ENCODE results near the gene SGTA. TPM values are rescaled to one million over a fixed set of nuclear protein-coding genes. Genes with fewer than 3 reads are reported as not detected.
"Not testable (repeated sequence)": the region's sequence is repeated elsewhere in the genome, so short reads cannot be mapped to it uniquely, and the experiment has no call there.

Gene SGTA
- total and polyA plus RNA-seq, 3 experiments from 2014 or later: 39.7 to 93.9 (median 87.8) TPM

DNA sequence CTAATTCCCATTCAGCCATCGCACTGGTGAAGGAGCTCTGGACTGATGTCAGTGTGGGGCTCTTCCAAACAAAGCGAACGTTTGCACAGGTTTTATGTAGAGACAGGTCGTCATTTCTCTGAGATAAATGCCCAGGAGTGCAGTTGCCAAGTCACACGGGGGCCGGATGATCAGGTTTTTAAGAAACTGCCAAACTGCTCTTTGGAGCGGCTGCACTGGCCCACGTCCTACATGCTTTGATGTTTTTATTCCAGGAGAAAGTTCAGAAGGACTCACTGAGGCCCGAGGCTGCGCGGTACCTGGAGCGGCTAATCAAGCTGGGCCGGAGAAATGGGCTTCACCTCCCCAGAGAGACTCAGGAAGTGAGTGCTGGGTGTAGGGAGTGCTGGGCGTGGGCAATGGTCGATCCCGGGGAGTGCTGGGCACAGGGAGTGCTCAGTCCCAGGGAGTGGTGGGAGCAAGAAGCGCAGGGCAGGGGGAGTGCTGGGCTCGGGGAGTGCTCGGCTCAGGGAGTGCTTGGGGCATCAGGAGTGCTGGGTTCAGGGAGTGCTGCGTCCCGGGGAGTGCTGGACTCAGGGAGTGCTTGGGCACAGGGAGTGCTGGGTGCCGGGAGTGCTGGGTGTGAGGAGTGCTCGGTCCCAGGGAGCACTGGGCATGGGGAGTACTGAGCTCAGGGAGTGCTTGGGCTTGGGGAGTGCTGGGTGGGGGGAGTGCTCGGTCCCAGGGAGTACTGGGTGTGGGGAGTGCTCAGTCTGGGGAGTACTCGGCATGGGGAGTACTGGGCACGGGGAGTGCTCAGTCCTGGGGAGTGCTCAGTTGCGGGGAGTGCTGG is 13.0 kb upstream of the SGTA start:
- Histone ChIP-seq H3K27ac (ENCODE audit: low read depth, low read length) (no peak overlapping the region), H3K36me3 (ENCODE audit: insufficient read depth, low read length) (no peaks in the 10 kb centered on the region), H3K4me1 (ENCODE audit: insufficient read depth, low read length) (no peaks in the 10 kb centered on the region), H3K27me3 (ENCODE audit: insufficient read depth, low read length, poor library complexity, severe bottlenecking) (no peaks in the 10 kb centered on the region), H3K4me3 (ENCODE audit: low read length) (no peak overlapping the region), H3K9me3 (ENCODE audit: low read length) (no peaks in the 10 kb centered on the region)
- peaks cover 0 to 58% (median 0%) of the 10 kb centered on the region in 3 donors for H3K36me3 Mint-ChIP-seq
- no peaks in the 10 kb centered on the region for H3K27me3 Mint-ChIP-seq
- no peaks in the 10 kb centered on the region for H3K9me3 Mint-ChIP-seq
- CTCF ChIA-PET: no interaction called here
- peak overlapping the region in 1 of 8 donors; percentile 33 for H3K27ac Mint-ChIP-seq
- POLR2A ChIA-PET: no interaction called here
- no peaks in the 10 kb centered on the region for H3K4me1 Mint-ChIP-seq
- DNase-seq: no peak
- H3K4me3 Mint-ChIP-seq: no peak overlapping the region

DNA sequence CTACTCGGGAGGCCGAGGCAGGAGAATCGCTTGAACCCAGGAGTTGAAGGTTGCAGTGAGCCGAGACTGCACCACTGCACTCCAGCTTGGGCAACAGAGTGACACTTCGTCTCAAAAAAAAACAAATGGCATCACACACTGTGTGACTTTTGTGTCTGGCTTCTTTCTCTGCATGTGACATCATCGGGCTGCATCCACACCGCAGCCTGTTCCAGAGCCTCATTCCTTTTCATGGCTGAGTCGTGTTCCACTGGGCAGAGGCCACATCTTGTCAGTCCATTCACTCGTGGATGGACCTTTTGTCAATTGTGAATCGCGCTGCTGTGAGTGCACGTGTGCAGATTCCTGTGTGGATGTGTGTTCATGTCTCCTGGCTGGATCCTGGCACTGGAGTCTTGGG is 10.5 kb upstream of the SGTA start:
- H3K27me3 ChIP-seq (ENCODE audit: insufficient read depth, low read length, poor library complexity, severe bottlenecking): no peaks in the 10 kb centered on the region
- DNase-seq: no peak
- no peaks in the 10 kb centered on the region for H3K4me1 ChIP-seq (ENCODE audit: insufficient read depth, low read length)
- Mint-ChIP-seq H3K4me3 (no peak overlapping the region), H3K27me3 (no peaks in the 10 kb centered on the region), H3K9me3 (no peaks in the 10 kb centered on the region), H3K4me1 (peaks cover 1 to 5% (median 5%) of the 10 kb centered on the region in 3 donors), H3K27ac (no peak overlapping the region), H3K36me3 (peaks cover 0 to 50% (median 0%) of the 10 kb centered on the region in 3 donors)
- ChIA-PET POLR2A (no interaction called here), CTCF (no interaction called here)
- no peak overlapping the region for H3K4me3 ChIP-seq (ENCODE audit: low read length)
- H3K27ac ChIP-seq (ENCODE audit: low read depth, low read length): no peak overlapping the region
- no peaks in the 10 kb centered on the region for H3K36me3 ChIP-seq (ENCODE audit: insufficient read depth, low read length)
- H3K9me3 ChIP-seq (ENCODE audit: low read length): no peaks in the 10 kb centered on the region

DNA sequence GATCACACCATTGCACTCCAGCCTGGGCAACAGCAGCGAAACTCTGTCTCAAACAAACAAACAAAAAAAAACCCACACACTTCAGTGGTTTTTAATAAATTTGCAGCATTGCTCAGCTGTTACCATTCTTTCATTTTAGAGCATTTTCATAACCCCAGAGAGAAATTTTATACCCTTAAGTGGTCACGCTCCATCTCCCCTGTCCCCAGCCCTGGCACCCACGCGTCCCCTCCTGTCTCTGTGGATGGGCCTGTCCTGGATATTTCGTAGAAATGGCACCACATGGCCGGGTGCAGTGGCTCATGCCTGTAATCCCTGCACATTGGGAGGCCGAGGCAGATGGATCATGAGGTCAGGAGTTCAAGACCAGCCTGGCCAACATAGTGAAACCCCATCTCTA is 10.1 kb upstream of the SGTA start:
- Mint-ChIP-seq H3K4me1 (peaks cover 1 to 6% (median 5%) of the 10 kb centered on the region in 3 donors), H3K27me3 (no peaks in the 10 kb centered on the region), H3K9me3 (no peaks in the 10 kb centered on the region), H3K4me3 (no peak overlapping the region), H3K27ac (no peak overlapping the region), H3K36me3 (peaks cover 0 to 48% (median 0%) of the 10 kb centered on the region in 3 donors)
- Histone ChIP-seq H3K4me3 (ENCODE audit: low read length) (no peak overlapping the region), H3K9me3 (ENCODE audit: low read length) (no peaks in the 10 kb centered on the region), H3K36me3 (ENCODE audit: insufficient read depth, low read length) (no peaks in the 10 kb centered on the region), H3K27ac (ENCODE audit: low read depth, low read length) (no peak overlapping the region), H3K27me3 (ENCODE audit: insufficient read depth, low read length, poor library complexity, severe bottlenecking) (no peaks in the 10 kb centered on the region), H3K4me1 (ENCODE audit: insufficient read depth, low read length) (no peaks in the 10 kb centered on the region)
- ChIA-PET CTCF (no interaction called here), POLR2A (no interaction called here)
- DNase-seq: no peak

DNA sequence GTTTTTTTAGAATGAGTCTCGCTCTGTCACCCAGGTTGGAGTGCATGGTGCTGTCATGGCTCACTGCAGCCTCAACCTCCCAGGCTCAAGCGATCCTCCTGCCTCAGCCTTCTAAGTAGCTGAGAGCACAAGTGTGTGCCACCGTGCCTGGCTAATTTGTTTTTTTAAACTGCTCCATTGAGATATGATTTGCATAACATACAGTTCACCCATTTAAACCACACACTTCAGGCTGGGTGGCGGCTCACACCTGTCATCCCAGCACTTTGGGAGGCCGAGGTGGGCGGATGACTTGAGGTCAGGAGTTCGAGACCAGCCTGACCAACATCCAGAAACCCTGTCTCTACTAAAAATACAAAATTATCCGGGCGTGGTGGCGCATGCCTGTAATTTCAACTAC is 9.6 kb upstream of the SGTA start:
- H3K27ac ChIP-seq (ENCODE audit: low read depth, low read length); H3K4me3 ChIP-seq (ENCODE audit: low read length); H3K27me3 ChIP-seq (ENCODE audit: insufficient read depth, low read length, poor library complexity, severe bottlenecking); H3K9me3 ChIP-seq (ENCODE audit: low read length); H3K27me3 Mint-ChIP-seq; CTCF ChIA-PET; POLR2A ChIA-PET; H3K4me3 Mint-ChIP-seq; H3K36me3 ChIP-seq (ENCODE audit: insufficient read depth, low read length); H3K9me3 Mint-ChIP-seq; DNase-seq; H3K27ac Mint-ChIP-seq; H3K4me1 ChIP-seq (ENCODE audit: insufficient read depth, low read length): not testable (repeated sequence)
- Mint-ChIP-seq H3K36me3 (peaks cover 0 to 47% (median 0%) of the 10 kb centered on the region in 3 donors), H3K4me1 (peaks cover 1 to 10% (median 5%) of the 10 kb centered on the region in 3 donors)

DNA sequence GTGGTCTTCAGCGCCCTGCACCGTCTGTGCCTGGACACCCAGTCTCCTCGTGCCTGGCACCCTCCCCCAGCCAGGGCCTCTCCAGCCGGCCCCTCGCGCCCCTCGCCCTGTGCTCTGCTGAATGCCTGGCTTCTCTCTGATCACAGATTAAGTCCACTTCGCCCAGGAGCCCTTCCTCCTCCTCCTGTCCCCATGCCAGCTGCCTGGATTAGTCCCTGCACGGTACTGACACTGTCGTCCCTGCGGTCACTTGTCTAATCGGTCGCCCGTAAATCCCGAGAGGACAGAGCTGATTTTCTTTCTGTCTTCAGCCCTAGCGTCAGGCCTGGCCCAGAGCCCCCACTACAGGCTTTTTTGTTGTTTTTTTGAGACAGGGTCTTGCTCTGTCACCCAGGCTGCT is 8.8 kb upstream of the SGTA start:
- POLR2A ChIA-PET: interaction anchor here (0.5 kb wide), 1 partner anchor 647 kb away, joined by 7 read pairs; no protein-coding TSS in a partner anchor
- H3K4me1 ChIP-seq (ENCODE audit: insufficient read depth, low read length): no peaks in the 10 kb centered on the region
- peaks cover 5 to 18% (median 11%) of the 10 kb centered on the region in 3 donors for H3K4me1 Mint-ChIP-seq
- no peaks in the 10 kb centered on the region for H3K9me3 ChIP-seq (ENCODE audit: low read length)
- H3K27me3 ChIP-seq (ENCODE audit: insufficient read depth, low read length, poor library complexity, severe bottlenecking): no peaks in the 10 kb centered on the region
- peaks cover 0 to 40% (median 0%) of the 10 kb centered on the region in 3 donors for H3K36me3 Mint-ChIP-seq
- CTCF ChIA-PET: no interaction called here
- no peak overlapping the region for H3K27ac Mint-ChIP-seq
- no peaks in the 10 kb centered on the region for H3K9me3 Mint-ChIP-seq
- no peak for DNase-seq
- H3K4me3 ChIP-seq (ENCODE audit: low read length): no peak overlapping the region
- H3K27me3 Mint-ChIP-seq: no peaks in the 10 kb centered on the region
- no peak overlapping the region for H3K27ac ChIP-seq (ENCODE audit: low read depth, low read length)
- no peak overlapping the region for H3K4me3 Mint-ChIP-seq
- H3K36me3 ChIP-seq (ENCODE audit: insufficient read depth, low read length): no peaks in the 10 kb centered on the region

DNA sequence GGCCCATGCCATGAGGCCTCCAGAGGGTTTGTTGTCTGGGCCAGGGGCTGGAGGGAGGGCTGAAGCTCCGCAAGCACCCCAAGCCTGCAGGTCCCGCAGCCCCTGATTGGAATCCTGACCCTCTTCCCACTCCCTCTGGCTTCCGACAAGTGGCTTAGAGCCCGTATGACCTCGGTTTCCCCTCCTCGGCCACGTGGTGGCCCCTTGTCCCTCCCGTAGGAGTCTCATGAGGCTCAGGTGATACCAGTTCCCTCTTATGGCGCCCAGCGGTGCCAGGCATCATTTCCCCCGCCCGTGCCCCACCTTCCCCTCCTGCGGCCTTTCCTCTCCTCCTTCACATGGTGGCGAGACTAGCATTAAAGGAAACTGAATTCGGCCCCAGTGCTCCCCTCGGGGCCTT is 8.4 kb upstream of the SGTA start:
- CTCF ChIA-PET: no interaction called here
- POLR2A ChIA-PET: no interaction called here
- H3K4me3 ChIP-seq (ENCODE audit: low read length): no peak overlapping the region
- no peaks in the 10 kb centered on the region for H3K9me3 ChIP-seq (ENCODE audit: low read length)
- Mint-ChIP-seq H3K9me3 (no peaks in the 10 kb centered on the region), H3K27me3 (no peaks in the 10 kb centered on the region), H3K36me3 (peaks cover 0 to 38% (median 0%) of the 10 kb centered on the region in 3 donors), H3K4me1 (peaks cover 5 to 18% (median 13%) of the 10 kb centered on the region in 3 donors), H3K27ac (no peak overlapping the region), H3K4me3 (no peak overlapping the region)
- no peaks in the 10 kb centered on the region for H3K36me3 ChIP-seq (ENCODE audit: insufficient read depth, low read length)
- H3K4me1 ChIP-seq (ENCODE audit: insufficient read depth, low read length): no peaks in the 10 kb centered on the region
- no peak for DNase-seq
- H3K27me3 ChIP-seq (ENCODE audit: insufficient read depth, low read length, poor library complexity, severe bottlenecking): no peaks in the 10 kb centered on the region
- H3K27ac ChIP-seq (ENCODE audit: low read depth, low read length): no peak overlapping the region

DNA sequence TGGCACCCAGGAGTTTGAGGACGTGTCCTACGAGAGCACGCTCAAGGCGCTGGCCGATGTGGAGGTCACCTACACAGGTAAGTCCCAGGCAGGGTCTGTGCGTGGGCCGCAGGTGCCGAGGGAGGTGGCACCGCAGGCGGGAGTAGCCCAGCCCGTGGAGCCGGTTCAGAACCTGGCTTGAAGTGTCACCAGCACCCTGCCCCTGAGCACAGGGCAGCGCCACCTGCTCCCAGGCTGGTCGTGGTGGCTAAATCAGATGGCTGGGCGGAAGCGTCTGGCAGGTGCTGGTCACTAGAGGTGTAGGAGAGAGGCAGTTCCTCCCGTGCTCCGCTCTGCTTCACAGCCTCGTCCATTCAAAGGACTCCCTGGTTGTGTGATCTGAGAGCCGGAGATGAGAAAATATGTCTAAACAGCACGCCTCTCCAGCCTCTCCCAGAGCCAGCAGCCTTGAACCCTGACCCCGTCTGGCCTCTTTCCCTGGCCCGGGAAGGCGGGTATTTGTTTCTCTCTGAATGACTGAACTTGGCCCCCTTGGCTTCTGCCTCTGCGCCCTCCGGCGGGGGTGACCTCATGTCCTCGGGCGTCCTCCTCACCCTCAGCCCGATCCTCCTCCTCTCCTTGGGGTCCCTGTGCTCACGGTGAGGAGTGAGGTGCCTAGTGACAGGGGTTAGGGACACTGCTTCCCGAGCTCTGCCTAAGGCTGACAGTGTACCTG is 7.6 kb upstream of the SGTA start:
- no peak overlapping the region for H3K27ac Mint-ChIP-seq
- H3K9me3 Mint-ChIP-seq: no peaks in the 10 kb centered on the region
- Histone ChIP-seq H3K4me3 (ENCODE audit: low read length) (no peak overlapping the region), H3K4me1 (ENCODE audit: insufficient read depth, low read length) (peaks cover 6% of the 10 kb centered on the region), H3K27ac (ENCODE audit: low read depth, low read length) (no peak overlapping the region), H3K27me3 (ENCODE audit: insufficient read depth, low read length, poor library complexity, severe bottlenecking) (no peaks in the 10 kb centered on the region), H3K9me3 (ENCODE audit: low read length) (no peaks in the 10 kb centered on the region), H3K36me3 (ENCODE audit: insufficient read depth, low read length) (no peaks in the 10 kb centered on the region)
- H3K36me3 Mint-ChIP-seq: peaks cover 0 to 30% (median 0%) of the 10 kb centered on the region in 3 donors
- peaks cover 11 to 23% (median 20%) of the 10 kb centered on the region in 3 donors for H3K4me1 Mint-ChIP-seq
- ChIA-PET CTCF (no interaction called here), POLR2A (no interaction called here)
- H3K4me3 Mint-ChIP-seq: no peak overlapping the region
- DNase-seq: no peak
- no peaks in the 10 kb centered on the region for H3K27me3 Mint-ChIP-seq

DNA sequence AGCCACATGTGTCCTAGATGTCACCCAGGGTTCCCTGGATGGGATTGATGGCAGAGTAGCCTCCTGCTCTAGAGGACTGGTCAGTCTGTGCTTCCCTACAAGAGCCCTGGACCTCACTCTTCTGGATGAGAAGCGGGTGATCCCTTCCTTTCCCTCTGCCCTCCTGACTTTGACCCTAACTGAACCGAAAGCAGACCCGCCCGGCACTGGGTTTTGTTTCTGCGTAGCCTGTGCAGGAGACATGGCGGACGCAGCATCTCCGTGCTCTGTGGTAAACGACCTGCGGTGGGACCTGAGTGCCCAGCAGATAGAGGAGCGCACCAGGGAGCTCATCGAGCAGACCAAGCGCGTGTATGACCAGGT is 7.1 kb upstream of the SGTA start:
- H3K4me1 Mint-ChIP-seq: peaks cover 11 to 25% (median 23%) of the 10 kb centered on the region in 3 donors
- Histone ChIP-seq H3K36me3 (ENCODE audit: insufficient read depth, low read length) (no peaks in the 10 kb centered on the region), H3K4me3 (ENCODE audit: low read length) (no peak overlapping the region), H3K9me3 (ENCODE audit: low read length) (no peaks in the 10 kb centered on the region), H3K4me1 (ENCODE audit: insufficient read depth, low read length) (peaks cover 6% of the 10 kb centered on the region), H3K27ac (ENCODE audit: low read depth, low read length) (no peak overlapping the region), H3K27me3 (ENCODE audit: insufficient read depth, low read length, poor library complexity, severe bottlenecking) (no peaks in the 10 kb centered on the region)
- no peaks in the 10 kb centered on the region for H3K9me3 Mint-ChIP-seq
- no peak overlapping the region for H3K4me3 Mint-ChIP-seq
- H3K27me3 Mint-ChIP-seq: no peaks in the 10 kb centered on the region
- peak overlapping the region in 1 of 8 donors; percentile 82 for H3K27ac Mint-ChIP-seq
- POLR2A ChIA-PET: no interaction called here
- no peak for DNase-seq
- CTCF ChIA-PET: no interaction called here
- peaks cover 0 to 25% (median 0%) of the 10 kb centered on the region in 3 donors for H3K36me3 Mint-ChIP-seq
